Prostate gland (tissue), 2 donors: ENCODE results near the gene PAM16. TPM values are rescaled to one million over a fixed set of nuclear protein-coding genes. Genes with fewer than 3 reads are reported as not detected.
A peak's percentile ranks its signal among the peaks of the same experiment; 100 is the strongest.

Experiments
- DNase-seq: peaks from one replicate; pipeline ENCODE4 v3.0.0-alpha.2; 2019; ENCODE audit warnings: low spot score
- H3K27ac ChIP-seq, 2 donors: fragments of 200-600 bp; sonication (generic); 2 replicates each; pipeline ENCODE4 v1.5.1; 2017 to 2019
- H3K27me3 ChIP-seq: fragments of 200-600 bp; sonication (generic); replicated peaks from 2 replicates; pipeline ENCODE4 v1.5.1; 2019; ENCODE audit not compliant: insufficient read depth
- H3K36me3 ChIP-seq, 2 donors: fragments of 200-600 bp; sonication (generic); 1 replicate in 1 of 2; 2 replicates in 1 of 2; pipeline versions ENCODE4 v1.5.1 to v1.8.1; 2017 to 2019
- H3K4me1 ChIP-seq: fragments of 200-600 bp; sonication (generic); replicated peaks from 2 replicates; pipeline ENCODE4 v1.5.1; 2019
- H3K4me3 ChIP-seq, 2 donors: fragments of 200-600 bp; sonication (generic); 2 replicates each; pipeline ENCODE4 v1.5.1; 2017 to 2019
- H3K9me3 ChIP-seq: fragments of 200-600 bp; sonication (generic); 2 replicates; pipeline ENCODE4 v1.5.1; 2017
- CTCF ChIP-seq, 4 experiments: fragments of 200-600 bp in 2 of 4; fragments of 450-650 bp in 2 of 4; sonication (generic) in 2 of 4; IDR thresholded peaks; 1 replicate in 3 of 4; 2 replicates in 1 of 4; pipeline ENCODE4 v1.5.1; 2016 to 2019; ENCODE audit warnings: antibody characterized with exemption in 4 of 4, mild to moderate bottlenecking in 2 of 4, moderate library complexity in 2 of 4
- POLR2A ChIP-seq: fragments of 450-650 bp; IDR thresholded peaks from one replicate; pipeline ENCODE4 v1.6.1; 2016; ENCODE audit warnings: antibody characterized with exemption, mild to moderate bottlenecking
- POLR2AphosphoS5 ChIP-seq: sonication (generic); formaldehyde crosslinking; IDR thresholded peaks from one replicate; pipeline ENCODE4 v1.6.1; 2017; ENCODE audit warnings: antibody characterized with exemption
- WGBS: methylation state at CpG from one replicate; pipeline ENCODE4 v1.1.5; 2018; 5-methylcytosine and 5-hydroxymethylcytosine counted together
- intact Hi-C: fragments of 100-400 bp; cut with DNase I; formaldehyde crosslinking; loops from one replicate; pipeline ENCODE4 v1.14.2; 2022
- total RNA-seq, 2 donors: library from RNA; depleted of rRNA; stranded (reverse); fragments of >200 nt; gene quantifications; one replicate each; pipeline ENCODE4 v1.1.0, GENCODE V29; 2016

The PAM16 gene
- total RNA-seq, 2 donors from 2014 or later = 28.6 to 100 TPM

GRCh38 chr16:4351880-4352279 is 759 bp upstream of the PAM16 start:
- TF ChIP-seq POLR2AphosphoS5 (no peak), POLR2A (no peak), CTCF (IDR thresholded peaks at IDR 0.05) (no peak)
- Histone ChIP-seq H3K4me3 (no peak overlapping the region), H3K9me3 (no peaks in the 10 kb centered on the region), H3K36me3 (no peaks in the 10 kb centered on the region), H3K27ac (no peak overlapping the region), H3K27me3 (no peaks in the 10 kb centered on the region), H3K4me1 (no peaks in the 10 kb centered on the region)
- intact Hi-C loops = no loop called here
- 84% methylated on average over 7 of the region's 7 CpGs for WGBS
- DNase-seq = no peak

GRCh38 chr16:4350365-4350786 is 745 bp downstream of the PAM16 start:
- no peaks in the 10 kb centered on the region for H3K27me3 ChIP-seq
- H3K4me3 ChIP-seq = peak overlapping the region; percentile 51 to 78
- WGBS = 35% methylated on average over 24 of the region's 24 CpGs
- intact Hi-C loops = no loop called here
- peak overlapping the region; percentile 55 to 72 for H3K27ac ChIP-seq
- H3K4me1 ChIP-seq = no peaks in the 10 kb centered on the region
- no peaks in the 10 kb centered on the region for H3K9me3 ChIP-seq
- no peak for DNase-seq
- TF ChIP-seq CTCF (IDR thresholded peaks at IDR 0.05) = no peak
- TF ChIP-seq POLR2AphosphoS5 = no peak
- TF ChIP-seq POLR2A = no peak
- no peaks in the 10 kb centered on the region for H3K36me3 ChIP-seq

- H3K9me3 ChIP-seq = no peaks in the 10 kb centered on the region
- intact Hi-C loops = no loop called here
- DNase-seq = no peak
- H3K4me3 ChIP-seq = no peak overlapping the region
- no peaks in the 10 kb centered on the region for H3K36me3 ChIP-seq
- H3K4me1 ChIP-seq = no peaks in the 10 kb centered on the region
- 96% methylated on average over 5 of the region's 5 CpGs for WGBS
- H3K27ac ChIP-seq = no peak overlapping the region
- no peak for TF ChIP-seq CTCF (IDR thresholded peaks at IDR 0.05)
- no peak for TF ChIP-seq POLR2A
- no peak for TF ChIP-seq POLR2AphosphoS5
- H3K27me3 ChIP-seq = no peaks in the 10 kb centered on the region
Measured at GRCh38 chr16:4349332-4349731, 1.8 kb downstream of the PAM16 start.

- TF ChIP-seq CTCF (IDR thresholded peaks at IDR 0.05) (no peak), POLR2AphosphoS5 (no peak), POLR2A (no peak)
- WGBS = 76% methylated on average over 14 of the region's 17 CpGs
- Histone ChIP-seq H3K4me1 (no peaks in the 10 kb centered on the region), H3K36me3 (no peaks in the 10 kb centered on the region), H3K27me3 (no peaks in the 10 kb centered on the region), H3K9me3 (no peaks in the 10 kb centered on the region), H3K4me3 (no peak overlapping the region), H3K27ac (no peak overlapping the region)
- intact Hi-C loops = no loop called here
- no peak for DNase-seq
Measured at GRCh38 chr16:4347765-4348509, 3.2 kb downstream of the PAM16 start.

- no peaks in the 10 kb centered on the region for H3K4me1 ChIP-seq
- DNase-seq = no peak
- no peak overlapping the region for H3K27ac ChIP-seq
- no peaks in the 10 kb centered on the region for H3K9me3 ChIP-seq
- TF ChIP-seq POLR2AphosphoS5 (no peak), POLR2A (no peak), CTCF (IDR thresholded peaks at IDR 0.05) (no peak)
- 78% methylated on average over 8 of the region's 8 CpGs for WGBS
- intact Hi-C loops = no loop called here
- H3K27me3 ChIP-seq = no peaks in the 10 kb centered on the region
- H3K36me3 ChIP-seq = no peaks in the 10 kb centered on the region
- no peak overlapping the region for H3K4me3 ChIP-seq
Measured at GRCh38 chr16:4347010-4347409, 4.1 kb downstream of the PAM16 start.
